K562 (cell line): ENCODE data around the gene TRIO. TPM values are rescaled to one million over a fixed set of nuclear protein-coding genes. Genes with fewer than 3 reads are reported as not detected.

ENCODE experiments used
- ATAC-seq: fragments of 200-7000 bp; cut with Tn5 transposase; 3 replicates; pipeline ENCODE4 v1.9.1; 2020; ENCODE audit warnings: moderate library complexity
- BruUV-seq: library from RNA; stranded (reverse); fragments of 400-500 nt; replicated peaks from 2 replicates; lab custom pipeline; 2021; lab: Mats Ljungman, UMichigan
- CTCF ChIA-PET: fragments of 300-600 bp; formaldehyde crosslinking; extraction: SDS; loops from one replicate; lab custom pipeline; 2021; ENCODE audit warnings: low intra/inter-chr PET ratio; lab: Yijun Ruan, JAX
- POLR2A ChIA-PET: fragments of 300-600, 350-650 bp; sonication (Branson Sonifier 250); formaldehyde crosslinking; extraction: SDS; loops from one replicate; lab custom pipeline; 2021; ENCODE audit warnings: antibody characterized with exemption, inconsistent platforms; lab: Yijun Ruan, JAX
- DNase-seq, 4 experiments: peaks; one replicate each; pipeline versions ENCODE4 v3.0.0 to v3.0.0-alpha.2; 2011 to 2018; ENCODE audit warnings: low spot score in 3 of 4, mixed read lengths in 3 of 4; ENCODE audit errors: extremely low read depth in 1 of 4
- FAIRE-seq: peaks from 2 replicates; lab custom pipeline; 2011; peaks lifted over from hg19 to GRCh38; lab: Jason Lieb, UNC
- H2AFZ ChIP-seq: 2 replicates; pipeline ENCODE4 v1.6.0; 2011; ENCODE audit warnings: low read depth, low read length, control low read depth, inconsistent platforms
- H3K27ac ChIP-seq: fragments of 200-600 bp; 3 replicates; pipeline ENCODE4 v1.8.0; 2011; ENCODE audit warnings: low read depth, mild to moderate bottlenecking, control low read depth, inconsistent platforms, low read length, moderate library complexity, mixed read lengths; ENCODE audit errors: extremely low read depth
- H3K27me3 ChIP-seq, 2 experiments: fragments of 300-600 bp in 1 of 2; 2 replicates in 1 of 2; 3 replicates in 1 of 2; pipeline versions ENCODE4 v1.6.0 to v1.8.0; 2011; ENCODE audit warnings: inconsistent platforms in 2 of 2, low read length in 2 of 2, mild to moderate bottlenecking in 1 of 2, mixed read lengths in 1 of 2, moderate library complexity in 1 of 2; ENCODE audit not compliant: control insufficient read depth in 2 of 2, insufficient read depth in 2 of 2
- H3K36me3 ChIP-seq: fragments of 300-600 bp; 3 replicates; pipeline ENCODE4 v1.8.0; 2011; ENCODE audit warnings: mild to moderate bottlenecking, low read length, inconsistent platforms; ENCODE audit not compliant: control insufficient read depth, insufficient read depth
- H3K4me1 ChIP-seq, 2 experiments: fragments of 200-600 bp in 1 of 2; replicated peaks in 1 of 2; 2 replicates in 1 of 2; 3 replicates in 1 of 2; pipeline versions ENCODE4 v1.5.1 to v1.8.0; 2011; ENCODE audit warnings: inconsistent platforms in 2 of 2, low read length in 2 of 2, mild to moderate bottlenecking in 1 of 2, mixed read lengths in 1 of 2, moderate library complexity in 1 of 2; ENCODE audit not compliant: control insufficient read depth in 2 of 2, insufficient read depth in 2 of 2
- H3K4me2 ChIP-seq: 2 replicates; pipeline ENCODE4 v1.6.1; 2011; ENCODE audit warnings: low read length, control low read depth, inconsistent platforms, mixed read lengths; ENCODE audit not compliant: insufficient read depth
- H3K4me3 ChIP-seq: fragments of 200-600 bp; sonication (generic), shearing (Covaris generic); 2 replicates; pipeline ENCODE4 v1.5.1; 2016; ENCODE audit warnings: control low read depth, inconsistent platforms
- H3K79me2 ChIP-seq: fragments of 200-600 bp; 3 replicates; pipeline ENCODE4 v1.8.0; 2011; ENCODE audit warnings: low read length, inconsistent platforms; ENCODE audit not compliant: control insufficient read depth, insufficient read depth
- H3K9ac ChIP-seq, 2 experiments: 2 replicates each; pipeline versions ENCODE4 v1.6.0 to v1.6.1; 2011; ENCODE audit warnings: low read depth in 2 of 2, low read length in 2 of 2, control low read depth in 1 of 2, inconsistent platforms in 1 of 2, mild to moderate bottlenecking in 1 of 2, mixed read lengths in 1 of 2; ENCODE audit not compliant: insufficient read depth in 1 of 2
- H3K9me1 ChIP-seq: one replicate; pipeline ENCODE4 v1.6.0; 2011; ENCODE audit warnings: inconsistent platforms, mild to moderate bottlenecking, low read length, moderate library complexity; ENCODE audit not compliant: control insufficient read depth, insufficient read depth
- H3K9me3 ChIP-seq: replicated peaks from 2 replicates; pipeline ENCODE4 v1.5.1; 2011; ENCODE audit warnings: low read depth, low read length, inconsistent platforms; ENCODE audit not compliant: control insufficient read depth, insufficient read depth
- H4K20me1 ChIP-seq: replicated peaks from 2 replicates; pipeline ENCODE4 v1.6.1; 2011; ENCODE audit warnings: low read length, inconsistent platforms, mixed read lengths; ENCODE audit not compliant: control insufficient read depth, insufficient read depth
- CBX1 ChIP-seq: sonication (generic); IDR thresholded peaks from 2 replicates; pipeline ENCODE4 v1.6.1; 2016; ENCODE audit warnings: antibody characterized with exemption, low read depth, mild to moderate bottlenecking
- CREB1 ChIP-seq, 2 experiments: sonication (generic) in 1 of 2; formaldehyde crosslinking in 1 of 2; IDR thresholded peaks; 2 replicates each; pipeline versions ENCODE4 v1.6.1 to v1.8.0; 2012 to 2022; ENCODE audit warnings: inconsistent platforms in 1 of 2, mild to moderate bottlenecking in 1 of 2, missing genetic modification reagents in 1 of 2, moderate library complexity in 1 of 2
- FOXJ3 ChIP-seq: sonication (generic); formaldehyde crosslinking; IDR thresholded peaks from 2 replicates; pipeline ENCODE4 v1.4.0; 2020; ENCODE audit warnings: mild to moderate bottlenecking, missing genetic modification reagents
- HDAC2 ChIP-seq: fragments of 450-650 bp; IDR thresholded peaks from 2 replicates; pipeline ENCODE4 v1.6.1; 2016; ENCODE audit warnings: mild to moderate bottlenecking
- HEY1 ChIP-seq: fragments of 250-450 bp; sonication (Bioruptor Pico); IDR thresholded peaks from 2 replicates; pipeline ENCODE4 v1.5.0; 2020; ENCODE audit warnings: mild to moderate bottlenecking, moderate library complexity, borderline replicate concordance
- MAFF ChIP-seq: IDR thresholded peaks from 2 replicates; pipeline ENCODE4 v1.6.1; 2012; ENCODE audit warnings: low read length, improper control_type of control experiment
- ZKSCAN1 ChIP-seq: fragments of 150-350 bp; IDR thresholded peaks from 2 replicates; pipeline ENCODE4 v1.6.1; 2016; ENCODE audit warnings: low read depth, low read length
- ZNF740 ChIP-seq, 3 experiments: fragments of 200-800 bp in 1 of 3; sonication (Bioruptor generic) in 1 of 3; sonication (generic) in 1 of 3; formaldehyde crosslinking in 1 of 3; IDR thresholded peaks; 2 replicates each; pipeline versions ENCODE4 v1.6.1 to v1.8.0; 2016 to 2022; ENCODE audit warnings: mild to moderate bottlenecking in 2 of 3, missing compliant biosample characterization in 2 of 3, missing genetic modification characterization in 2 of 3, missing genetic modification reagents in 1 of 3
- WGBS: fragments of 100-300 bp; shearing (Covaris generic); methylation state at CpG from one replicate; pipeline ENCODE4 v1.1.6; 2016; ENCODE audit warnings: low coverage, mixed read lengths; ENCODE audit not compliant: insufficient coverage; ENCODE audit errors: missing lambda C conversion rate; 5-methylcytosine and 5-hydroxymethylcytosine counted together
- in situ Hi-C: fragments of 300-500 bp; cut with MboI; formaldehyde crosslinking; loops from 4 replicates; pipeline ENCODE4 v1.15.0; 2018; ENCODE audit warnings: inconsistent platforms, mixed read lengths
- intact Hi-C: fragments of 100-400 bp; cut with micrococcal nuclease; formaldehyde crosslinking; loops from 2 replicates; pipeline ENCODE4 v1.14.2; 2022
- polyA plus RNA-seq, 8 experiments: library from polyadenylated mRNA; depleted of rRNA in 4 of 8; stranded (reverse) in 5 of 8; unstranded in 3 of 8; fragments of >200 nt; fragmentation: Nextera tagmentation in 2 of 8; fragmentation: Illumina TruSeq in 1 of 8; extraction: Ambion mirVana in 2 of 8; extraction: Trizol in 1 of 8; gene quantifications; 2 replicates each; pipeline versions ENCODE4 v1.2.1 to v1.2.3, GENCODE V29; 2011 to 2014; ENCODE audit warnings: inconsistent platforms in 1 of 8, missing spikeins in 1 of 8
- total RNA-seq, 7 experiments: library from RNA; depleted of rRNA in 6 of 7; stranded (reverse); fragments of >200 nt in 6 of 7; fragmentation: Illumina TruSeq in 2 of 7; extraction: Trizol in 2 of 7; gene quantifications; 2 replicates each; pipeline versions ENCODE4 v1.2.1 to v1.2.3, GENCODE V29; 2011 to 2021; ENCODE audit warnings: low replicate concordance in 1 of 7
- TF ChIP-seq, protein P1 (sequence below): fragments of 250-450 bp; sonication (Bioruptor Pico); IDR thresholded peaks from 2 replicates; pipeline ENCODE4 v1.8.0; 2022; ENCODE audit warnings: moderate library complexity, mild to moderate bottlenecking, inconsistent platforms

The TRIO gene
- total and polyA plus RNA-seq, 9 of the 15 experiments (the other 6 are each of a cell fraction or from before 2014, with no cell fraction given): 0.24 to 5.0 (median 1.1) TPM

GRCh38 chr5:14431534-14431933 is 288.4 kb downstream of the TRIO start:
- in situ Hi-C loops: no loop called here
- Histone ChIP-seq H3K4me2 (no peak overlapping the region), H3K27ac (no peak overlapping the region), H3K4me1 (no peaks in the 10 kb centered on the region), H3K9ac (no peak overlapping the region), H2AFZ (no peak overlapping the region), H3K9me3 (no peaks in the 10 kb centered on the region; the same call in 1 of the 2 replicates), H3K4me3 (no peak overlapping the region), H4K20me1 (no peaks in the 10 kb centered on the region; the same call in 1 of the 2 replicates), H3K36me3 (no peaks in the 10 kb centered on the region), H3K27me3 (peaks cover 28 to 31% of the 10 kb centered on the region in 2 experiments), H3K79me2 (no peaks in the 10 kb centered on the region), H3K9me1 (no peaks in the 10 kb centered on the region)
- ATAC-seq (no peak), FAIRE-seq (no peak), DNase-seq (no peak)
- CTCF ChIA-PET: no interaction called here
- no peak for TF ChIP-seq HEY1 (CRISPR knock-in tag)
- TF ChIP-seq, protein P1, sequence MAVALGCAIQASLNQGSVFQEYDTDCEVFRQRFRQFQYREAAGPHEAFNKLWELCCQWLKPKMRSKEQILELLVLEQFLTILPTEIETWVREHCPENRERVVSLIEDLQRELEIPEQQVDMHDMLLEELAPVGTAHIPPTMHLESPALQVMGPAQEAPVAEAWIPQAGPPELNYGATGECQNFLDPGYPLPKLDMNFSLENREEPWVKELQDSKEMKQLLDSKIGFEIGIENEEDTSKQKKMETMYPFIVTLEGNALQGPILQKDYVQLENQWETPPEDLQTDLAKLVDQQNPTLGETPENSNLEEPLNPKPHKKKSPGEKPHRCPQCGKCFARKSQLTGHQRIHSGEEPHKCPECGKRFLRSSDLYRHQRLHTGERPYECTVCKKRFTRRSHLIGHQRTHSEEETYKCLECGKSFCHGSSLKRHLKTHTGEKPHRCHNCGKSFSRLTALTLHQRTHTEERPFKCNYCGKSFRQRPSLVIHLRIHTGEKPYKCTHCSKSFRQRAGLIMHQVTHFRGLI (CRISPR knock-in tag): no peak
- TF ChIP-seq HDAC2: no peak
- no peak for TF ChIP-seq FOXJ3 (CRISPR knock-in tag)
- no peak for TF ChIP-seq CBX1
- no peak for TF ChIP-seq ZNF740 (CRISPR knock-in tag; IDR thresholded peaks at IDR 0.05)
- TF ChIP-seq ZNF740 (tag; IDR thresholded peaks at IDR 0.05): no peak
- TF ChIP-seq CREB1 (IDR thresholded peaks at IDR 0.05): no peak
- no peak for TF ChIP-seq CREB1 (CRISPR knock-in tag; IDR thresholded peaks at IDR 0.05)
- no peak for TF ChIP-seq ZKSCAN1
- TF ChIP-seq MAFF: no peak
- POLR2A ChIA-PET: no interaction called here
- no TSS peak for BruUV-seq
- WGBS: 0% methylated on average over 1 of the region's 1 CpG
- intact Hi-C loops: no loop called here
